GM18507 (cell line): Measurements from ENCODE around the gene DDX55.
"Not testable (repeated sequence)": the region's sequence is repeated elsewhere in the genome, so short reads cannot be mapped to it uniquely, and the experiment has no call there.

Experiments
- DNase-seq: peaks from one replicate; pipeline ENCODE4 v3.0.0; 2011; ENCODE audit warnings: low read depth; ENCODE audit not compliant: insufficient read length; ENCODE audit errors: extremely low spot score
- FAIRE-seq: peaks from 2 replicates; lab custom pipeline; 2011; peaks lifted over from hg19 to GRCh38; lab: Jason Lieb, UNC

The DDX55 gene, protein sequence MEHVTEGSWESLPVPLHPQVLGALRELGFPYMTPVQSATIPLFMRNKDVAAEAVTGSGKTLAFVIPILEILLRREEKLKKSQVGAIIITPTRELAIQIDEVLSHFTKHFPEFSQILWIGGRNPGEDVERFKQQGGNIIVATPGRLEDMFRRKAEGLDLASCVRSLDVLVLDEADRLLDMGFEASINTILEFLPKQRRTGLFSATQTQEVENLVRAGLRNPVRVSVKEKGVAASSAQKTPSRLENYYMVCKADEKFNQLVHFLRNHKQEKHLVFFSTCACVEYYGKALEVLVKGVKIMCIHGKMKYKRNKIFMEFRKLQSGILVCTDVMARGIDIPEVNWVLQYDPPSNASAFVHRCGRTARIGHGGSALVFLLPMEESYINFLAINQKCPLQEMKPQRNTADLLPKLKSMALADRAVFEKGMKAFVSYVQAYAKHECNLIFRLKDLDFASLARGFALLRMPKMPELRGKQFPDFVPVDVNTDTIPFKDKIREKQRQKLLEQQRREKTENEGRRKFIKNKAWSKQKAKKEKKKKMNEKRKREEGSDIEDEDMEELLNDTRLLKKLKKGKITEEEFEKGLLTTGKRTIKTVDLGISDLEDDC

DNA sequence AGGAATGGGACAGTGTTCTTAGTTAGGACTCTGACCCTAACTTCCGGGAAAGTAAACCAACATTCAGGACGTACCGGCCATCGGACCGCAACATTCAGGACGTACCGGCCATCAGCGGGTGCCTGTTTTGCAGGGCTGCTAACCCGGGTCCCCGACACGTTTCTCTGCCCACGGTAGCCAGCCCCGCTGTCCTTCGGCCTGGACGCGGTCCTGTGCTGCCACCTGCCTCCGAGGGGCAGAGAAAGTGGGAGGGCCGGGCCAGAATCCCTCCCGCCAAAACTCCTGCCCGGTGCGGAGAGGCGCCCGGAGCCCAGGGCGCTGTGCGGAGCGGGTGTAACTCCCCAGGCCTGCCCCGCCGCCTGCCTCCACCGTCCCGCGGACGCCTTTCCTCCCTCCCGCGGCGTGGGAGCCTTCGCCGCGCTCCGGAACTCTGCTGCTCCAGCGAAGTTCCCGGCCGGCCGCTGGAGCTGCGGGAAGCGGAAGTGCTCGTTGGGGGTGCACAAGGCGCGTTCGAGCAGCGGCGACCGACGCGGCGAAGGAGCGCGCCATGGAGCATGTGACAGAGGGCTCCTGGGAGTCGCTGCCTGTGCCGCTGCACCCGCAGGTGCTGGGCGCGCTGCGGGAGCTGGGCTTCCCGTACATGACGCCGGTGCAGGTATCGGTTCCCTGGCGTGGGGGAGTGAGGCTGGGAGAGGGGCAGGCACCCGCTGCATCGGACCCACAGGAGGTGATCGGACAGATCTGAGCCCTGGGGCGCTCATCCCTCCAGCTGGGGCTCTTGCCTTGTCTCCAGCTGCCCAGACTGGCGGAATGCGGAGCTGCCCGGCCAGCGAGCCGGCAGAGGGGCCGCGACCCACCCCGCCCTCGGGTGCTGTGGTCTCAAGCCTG lies at the start of gene DDX55:
DDX55 (plus strand) TSS at position 498 of the 888 bp plus-strand sequence; CDS start at position 548, 50 bp downstream.
- FAIRE-seq (peak; percentile 54), DNase-seq (peak; percentile 73)

DNA sequence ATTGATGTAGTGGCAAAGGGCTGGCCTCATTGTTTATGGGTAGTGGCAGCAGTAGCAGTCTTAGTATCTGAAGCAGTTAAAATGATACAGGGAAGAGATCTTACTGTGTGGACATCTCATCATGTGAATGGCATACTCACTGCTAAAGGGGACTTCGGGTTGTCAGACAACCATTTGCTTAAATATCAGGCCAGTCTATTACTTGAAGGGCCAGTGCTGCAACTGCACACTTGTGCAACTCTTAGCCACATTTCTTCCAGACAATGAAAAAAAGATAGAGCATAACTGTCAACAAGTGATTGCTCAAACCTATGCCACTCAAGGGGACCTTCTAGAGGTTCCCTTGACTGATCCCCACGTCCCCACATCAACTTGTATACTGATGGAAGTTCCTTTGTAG lies 47.8 kb upstream of the DDX55 start:
- not testable (repeated sequence) for FAIRE-seq, DNase-seq

DNA sequence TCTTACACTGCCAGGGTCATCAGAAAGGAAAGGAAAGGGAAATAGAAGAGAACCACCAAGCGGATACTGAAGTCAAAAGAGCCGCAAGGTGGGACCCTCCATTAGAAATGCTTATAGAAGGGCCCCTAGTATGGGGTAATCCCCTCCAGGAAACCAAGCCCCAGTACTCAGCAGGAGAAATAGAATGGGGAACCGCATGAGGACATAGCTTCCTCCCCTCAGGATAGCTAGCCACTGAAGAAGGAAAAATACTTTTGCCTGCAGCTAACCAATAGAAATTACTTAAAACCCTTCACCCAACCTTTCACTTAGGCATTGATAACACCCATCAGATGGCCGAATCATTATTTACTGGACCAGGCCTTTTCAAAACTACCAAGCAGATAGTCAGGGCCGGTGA lies 47.1 kb upstream of the DDX55 start:
- DNase-seq, FAIRE-seq: not testable (repeated sequence)

DNA sequence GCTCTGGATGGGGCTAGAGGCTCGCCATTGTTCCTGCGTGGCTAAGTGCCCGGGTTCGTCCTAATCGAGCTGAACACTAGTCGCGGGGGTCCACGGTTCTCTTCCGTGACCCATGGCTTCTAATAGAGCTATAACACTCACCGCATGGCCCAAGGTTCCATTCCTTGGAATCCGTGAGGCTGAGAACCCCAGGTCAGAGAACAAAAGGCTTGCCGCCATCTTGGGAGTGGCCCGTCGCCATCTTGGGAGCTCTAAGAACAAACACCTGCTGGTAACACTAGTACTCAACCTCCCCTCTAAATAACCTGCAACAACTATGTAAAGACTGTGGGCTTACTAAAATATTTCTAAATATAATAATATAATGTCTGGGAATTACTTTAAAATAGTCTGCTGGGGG lies 43.4 kb upstream of the DDX55 start:
- not testable (repeated sequence) for FAIRE-seq

DNA sequence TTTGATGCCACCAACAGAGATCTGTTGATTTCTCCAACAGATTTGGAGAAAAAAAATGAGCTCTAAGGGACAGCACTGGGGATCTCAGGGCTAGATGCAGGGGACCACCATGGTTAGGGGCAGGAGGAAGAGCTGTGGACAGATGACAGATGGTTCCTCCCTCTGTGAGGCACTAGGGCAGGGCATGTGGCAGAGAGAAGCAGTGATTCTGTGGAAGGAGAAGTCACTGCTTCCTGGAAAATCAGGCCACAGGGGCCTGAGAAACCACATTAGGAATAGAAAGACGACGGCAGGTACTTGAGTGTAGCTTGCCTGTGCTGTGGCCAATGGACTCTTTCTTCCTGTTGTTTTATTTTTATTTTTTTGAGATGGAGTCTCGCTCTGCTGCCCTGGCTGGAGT lies 42.4 kb upstream of the DDX55 start:
- FAIRE-seq: no peak
- no peak for DNase-seq

More for the DNA sequence above, 43.4 kb upstream of the DDX55 start:
- DNase-seq: not testable (repeated sequence)

DNA sequence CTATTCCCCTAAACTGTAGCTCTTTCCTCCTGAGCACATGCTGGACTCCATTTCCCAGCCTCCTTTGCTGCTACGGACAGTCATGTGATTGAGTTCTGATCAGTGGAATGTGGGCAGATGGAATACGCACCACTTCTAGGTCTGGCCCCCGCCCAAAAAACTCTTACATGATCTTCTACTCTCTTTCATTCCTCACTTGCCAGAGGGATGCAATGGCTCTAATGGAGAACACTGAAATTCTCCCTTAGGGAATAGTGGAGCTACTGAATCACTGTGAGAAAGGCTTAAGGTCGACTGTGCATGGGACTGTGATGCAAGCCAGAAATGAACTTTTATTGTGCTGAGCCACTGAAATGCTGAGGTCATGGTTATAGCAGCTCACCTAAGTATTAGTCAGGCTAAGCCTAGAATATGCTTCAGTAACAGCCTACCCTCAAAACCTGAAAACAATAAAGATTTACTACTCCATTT lies 30.5 kb upstream of the DDX55 start:
- FAIRE-seq (no peak), DNase-seq (no peak)

DNA sequence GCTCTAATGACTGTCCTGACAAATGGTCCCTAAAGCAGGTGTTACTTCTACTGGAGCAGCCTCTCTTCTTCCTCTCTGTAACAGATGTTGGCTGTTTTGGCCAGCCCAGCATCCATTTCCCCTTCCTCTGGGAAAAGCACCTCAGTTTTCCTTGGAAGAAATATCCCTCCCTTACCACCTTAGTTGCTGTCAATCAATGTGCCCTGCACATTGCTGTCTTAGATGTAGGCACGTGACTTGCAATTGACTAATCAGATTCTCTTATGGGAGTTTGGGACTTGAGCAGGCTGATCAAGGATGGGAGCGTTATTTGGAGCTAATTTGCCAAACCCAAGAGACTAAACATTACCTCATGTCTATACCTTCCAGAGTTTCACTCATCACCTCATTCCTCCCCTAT lies 29.5 kb upstream of the DDX55 start:
- FAIRE-seq (no peak), DNase-seq (no peak)

DNA sequence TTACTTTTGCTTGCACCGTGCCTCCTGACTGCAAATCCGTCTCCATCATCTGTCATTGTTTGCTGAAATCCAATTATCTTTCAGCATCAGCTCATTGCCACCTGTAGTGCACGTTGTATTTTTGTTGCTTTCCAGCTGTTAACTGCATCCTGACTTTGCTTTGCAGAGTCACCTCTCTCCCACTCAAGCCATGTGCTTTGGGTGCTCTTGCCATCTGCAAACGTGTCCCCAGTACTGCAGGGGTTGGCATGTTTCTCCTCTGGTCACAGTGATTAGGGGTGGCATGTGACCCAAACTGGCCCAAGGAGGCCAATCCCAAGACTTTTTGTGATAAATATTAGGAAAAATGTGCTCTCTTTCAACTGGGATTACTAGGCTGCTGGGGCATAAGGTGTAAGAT lies 28.0 kb upstream of the DDX55 start:
- no peak for FAIRE-seq
- no peak for DNase-seq

DNA sequence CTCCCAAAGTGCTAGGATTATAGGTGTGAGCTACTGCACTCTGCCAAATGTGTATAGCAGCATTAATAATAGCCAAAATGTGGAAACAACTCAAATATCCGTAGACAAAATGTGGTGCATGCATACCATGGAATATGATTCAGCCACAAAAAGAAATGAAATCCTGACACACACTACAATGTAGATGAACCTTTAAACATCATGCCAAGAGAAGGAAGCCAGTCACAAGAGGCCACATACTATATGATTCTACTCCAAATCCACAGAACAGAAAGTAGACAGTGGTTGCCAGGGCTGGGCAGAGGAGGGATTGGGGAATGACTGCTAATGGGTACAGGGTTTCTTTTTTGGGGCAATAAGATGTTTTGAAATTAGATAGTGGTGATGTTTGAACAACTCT lies 25.3 kb upstream of the DDX55 start:
- DNase-seq (no peak), FAIRE-seq (no peak)

DNA sequence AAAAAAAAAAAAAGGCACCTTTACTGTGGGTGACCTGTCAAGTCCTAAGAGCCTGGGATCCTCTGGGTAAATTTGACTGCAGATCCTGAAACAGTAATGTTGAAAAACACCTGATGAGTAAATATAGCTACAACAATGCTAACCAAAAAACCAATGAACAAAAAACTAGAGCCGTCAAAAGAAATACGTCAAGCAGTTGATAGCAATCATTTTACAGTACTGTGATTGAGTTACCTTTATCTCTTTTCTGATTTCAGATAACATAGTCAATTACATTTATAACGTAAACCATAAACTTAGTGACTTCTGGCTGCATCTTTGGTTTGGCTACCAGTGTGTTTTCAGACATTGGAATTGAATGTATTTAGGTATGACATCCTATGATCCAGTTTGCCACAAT lies 23.7 kb upstream of the DDX55 start:
- DNase-seq (no peak), FAIRE-seq (no peak)

DNA sequence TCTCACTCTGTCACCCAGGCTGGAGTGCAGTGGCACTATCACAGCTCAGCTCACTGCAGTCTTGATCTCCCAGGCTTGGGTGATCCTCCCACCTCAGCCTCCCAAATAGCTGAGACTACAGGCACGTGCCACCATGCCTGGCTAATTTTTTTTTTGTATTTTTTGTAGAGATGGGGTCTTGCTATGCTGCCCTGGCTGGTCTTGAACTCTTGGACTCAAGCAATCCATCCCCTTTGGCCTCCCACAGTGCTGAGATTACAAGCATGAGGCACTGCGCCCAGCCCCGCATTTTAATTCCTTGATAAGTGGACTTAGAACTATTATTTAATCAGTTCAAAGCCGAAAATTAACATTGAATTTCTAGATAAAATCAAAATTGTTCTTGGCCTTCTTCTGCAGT lies 23.1 kb upstream of the DDX55 start:
- not testable (repeated sequence) for DNase-seq, FAIRE-seq

DNA sequence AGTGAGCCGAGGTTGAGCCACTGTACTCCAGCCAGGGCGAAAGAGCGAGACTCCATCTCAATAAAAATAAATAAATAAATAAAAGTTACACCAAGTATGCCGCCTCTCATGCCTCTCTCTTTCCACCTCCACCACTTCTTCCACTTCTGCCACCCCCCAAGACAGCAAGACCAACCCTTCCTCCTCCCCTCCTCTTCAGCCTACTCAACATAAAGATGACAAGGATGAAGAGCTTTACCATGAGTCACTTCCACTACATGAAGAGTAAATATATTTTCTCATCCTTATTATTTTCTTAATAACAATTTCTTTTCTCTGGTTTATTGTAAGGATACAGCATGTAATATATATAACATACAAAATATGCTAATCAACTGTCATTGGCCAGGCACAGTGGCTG lies 21.1 kb upstream of the DDX55 start:
- DNase-seq (no peak), FAIRE-seq (no peak)

DNA sequence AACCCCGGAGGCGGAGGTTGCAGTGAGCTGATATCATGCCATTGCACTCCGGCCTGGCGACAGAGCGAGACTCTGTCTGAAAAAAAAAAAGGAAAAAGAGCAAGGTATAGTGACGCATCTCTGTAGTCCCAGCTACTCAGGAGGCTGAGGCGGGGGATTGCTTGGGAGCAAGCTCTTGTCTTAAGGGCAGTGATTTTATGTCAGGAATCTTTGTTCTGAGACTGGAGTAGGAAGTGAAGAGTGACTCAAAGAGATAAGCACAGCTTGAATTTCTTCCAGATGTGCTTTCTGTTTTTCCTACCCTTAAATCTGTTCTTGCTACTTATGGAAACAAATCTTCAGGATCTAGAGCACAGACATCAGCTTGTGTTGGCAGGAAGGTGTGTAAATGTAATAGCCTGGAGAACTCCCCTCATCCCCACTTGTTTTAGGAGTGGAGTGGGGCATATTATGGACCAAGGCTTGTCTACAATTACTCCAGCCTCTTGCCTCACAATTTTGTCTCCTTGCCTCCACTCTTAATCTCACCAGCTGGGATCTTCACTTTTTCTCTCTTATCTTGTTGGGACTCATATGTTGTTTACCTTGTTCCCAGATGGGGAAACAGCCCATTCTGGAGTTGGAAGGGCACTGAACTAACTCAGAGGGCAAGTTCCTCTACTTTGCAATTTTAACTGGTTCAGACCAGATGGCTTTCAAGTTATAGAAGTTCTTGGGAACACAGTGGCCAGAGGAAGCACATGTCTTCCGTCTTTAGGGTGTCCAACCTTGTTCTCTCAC lies 10.0 kb upstream of the DDX55 start:
- FAIRE-seq (no peak), DNase-seq (no peak)

DNA sequence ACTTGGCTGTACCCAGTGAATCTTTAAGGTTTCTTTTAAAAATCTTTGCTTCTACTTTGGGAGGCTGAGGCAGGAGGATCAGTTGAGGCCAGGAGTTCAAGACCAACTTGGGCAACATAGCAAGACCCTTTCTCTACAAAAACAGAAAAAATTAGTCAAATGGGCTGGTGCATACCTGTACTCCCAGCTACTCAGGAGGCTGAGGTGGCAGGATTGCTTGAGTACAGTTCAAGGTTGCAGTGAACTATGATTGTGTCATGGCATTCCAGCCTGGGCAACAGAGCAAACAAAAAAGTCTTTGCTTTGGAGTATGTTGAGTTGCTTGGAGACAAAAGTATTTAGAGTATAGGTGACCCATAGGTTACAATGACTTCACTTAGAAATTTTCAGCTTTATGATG lies 6.2 kb upstream of the DDX55 start:
- DNase-seq: no peak
- FAIRE-seq: no peak

DNA sequence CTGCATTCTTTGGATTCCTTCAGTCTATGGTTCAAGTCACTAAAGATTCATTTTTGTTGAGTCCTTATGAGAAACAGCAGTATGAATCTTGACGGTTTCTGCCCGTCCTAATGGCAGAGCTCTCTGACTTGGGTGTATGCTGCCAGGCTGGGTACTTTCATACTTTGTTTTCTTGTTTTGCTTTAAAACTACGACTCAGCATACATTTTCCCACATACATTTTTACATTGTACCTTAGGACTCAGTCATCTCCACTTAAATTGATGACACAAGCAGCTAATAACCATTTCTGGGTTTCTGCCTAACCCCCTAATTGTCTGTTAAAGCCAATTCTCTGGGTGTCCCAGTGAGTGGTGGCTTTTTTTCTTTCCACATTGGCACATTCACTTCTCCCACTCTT lies 4.8 kb upstream of the DDX55 start:
- no peak for FAIRE-seq
- no peak for DNase-seq

DNA sequence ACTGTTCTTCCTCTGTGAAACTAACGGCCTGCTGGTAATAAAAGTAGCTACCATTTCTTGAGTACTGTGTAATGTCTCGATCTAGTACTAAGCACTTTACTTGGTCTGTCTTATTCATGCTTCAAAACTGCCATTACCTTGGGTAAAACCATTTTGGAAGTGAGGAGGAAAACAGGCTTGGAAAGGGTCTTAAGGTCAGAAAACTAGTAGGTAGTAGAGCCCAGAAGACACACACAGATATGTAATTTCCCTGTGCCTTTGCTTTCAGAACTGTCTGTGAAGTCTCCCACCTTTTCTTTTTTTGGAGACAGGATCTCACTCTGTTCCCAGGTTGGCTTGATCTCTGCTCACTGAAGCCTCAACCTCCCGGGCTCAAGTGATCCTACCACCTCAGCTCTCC lies 3.4 kb upstream of the DDX55 start:
- FAIRE-seq (no peak), DNase-seq (no peak)

DNA sequence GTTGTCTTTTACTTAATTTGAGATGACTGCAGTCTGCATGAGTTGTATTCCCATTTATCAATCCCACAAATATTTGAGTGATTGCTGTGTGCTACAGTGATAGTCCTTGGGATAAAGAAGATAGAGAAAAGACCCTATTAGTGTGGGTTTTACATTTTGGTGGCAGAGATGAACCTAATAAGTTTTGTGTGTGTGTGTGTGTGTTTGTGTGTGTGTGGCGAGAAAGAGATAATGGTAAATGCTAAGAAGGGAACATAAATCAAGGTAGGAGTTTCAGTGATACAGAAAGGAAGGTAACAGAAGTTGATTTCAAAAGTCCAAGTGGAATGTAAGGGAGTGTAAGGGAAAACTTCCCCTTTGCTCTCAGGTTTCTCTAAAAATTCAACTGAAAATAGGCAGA lies 2.6 kb upstream of the DDX55 start:
- no peak for DNase-seq
- no peak for FAIRE-seq

DNA sequence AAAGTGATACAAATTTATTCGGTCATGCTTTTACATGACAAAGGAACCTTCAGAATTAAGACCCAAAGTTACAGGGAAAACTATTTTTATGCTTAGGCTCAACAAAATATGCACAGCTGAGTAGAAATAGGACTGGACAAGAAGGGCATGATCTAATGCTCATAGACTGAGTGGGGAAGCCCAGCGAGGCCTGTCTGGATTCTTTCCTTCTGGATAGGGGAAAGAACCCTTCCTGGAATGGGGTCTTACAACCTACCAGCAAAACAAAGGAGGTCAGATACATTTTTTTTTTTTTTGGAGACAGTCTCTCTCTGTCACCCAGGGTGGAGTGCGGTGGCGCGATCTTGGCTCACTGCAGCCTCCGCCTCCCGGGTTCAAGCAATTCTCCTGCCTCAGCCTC lies 2.2 kb upstream of the DDX55 start:
- FAIRE-seq: no peak
- DNase-seq: no peak

DNA sequence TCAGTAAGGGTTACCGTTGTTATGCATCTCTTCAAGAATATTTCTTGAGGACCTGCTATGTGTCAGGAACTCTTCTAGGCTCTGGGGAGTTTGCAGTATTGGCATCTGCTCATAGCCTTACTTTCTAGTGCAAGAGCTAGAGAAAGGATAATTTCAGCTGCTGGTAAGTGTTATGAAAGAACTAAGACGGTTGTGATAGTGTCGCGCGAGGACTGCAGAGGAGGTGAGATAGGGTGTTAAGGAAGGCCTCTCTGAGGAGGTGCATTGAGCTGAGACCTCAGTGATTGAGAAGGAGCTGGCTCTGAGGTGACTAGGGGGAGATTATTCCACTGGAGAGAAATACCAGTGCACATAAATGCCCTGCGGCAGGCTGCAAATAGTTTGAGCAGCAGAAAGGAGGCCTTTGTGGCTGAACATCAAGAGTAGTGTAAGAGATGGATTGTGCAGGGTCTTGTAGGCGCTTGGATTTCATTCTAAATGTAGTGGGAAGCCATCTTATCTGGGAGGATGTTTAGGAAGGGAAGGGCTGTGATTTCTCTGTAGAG lies 824 bp downstream of the DDX55 start:
- FAIRE-seq: no peak

More for the DNA sequence above, 824 bp downstream of the DDX55 start:
- no peak for DNase-seq
